ENCODE measurements around the gene AP1AR. TPM values are rescaled to one million over a fixed set of nuclear protein-coding genes. Genes with fewer than 3 reads are reported as not detected.
A peak's percentile ranks its signal among the peaks of the same experiment; 100 is the strongest.
"Not testable (repeated sequence)": the region's sequence is repeated elsewhere in the genome, so short reads cannot be mapped to it uniquely, and the experiment has no call there.

AP1AR gene
- total RNA-seq, 1 experiment from 2014 or later = 35.3 TPM

DNA sequence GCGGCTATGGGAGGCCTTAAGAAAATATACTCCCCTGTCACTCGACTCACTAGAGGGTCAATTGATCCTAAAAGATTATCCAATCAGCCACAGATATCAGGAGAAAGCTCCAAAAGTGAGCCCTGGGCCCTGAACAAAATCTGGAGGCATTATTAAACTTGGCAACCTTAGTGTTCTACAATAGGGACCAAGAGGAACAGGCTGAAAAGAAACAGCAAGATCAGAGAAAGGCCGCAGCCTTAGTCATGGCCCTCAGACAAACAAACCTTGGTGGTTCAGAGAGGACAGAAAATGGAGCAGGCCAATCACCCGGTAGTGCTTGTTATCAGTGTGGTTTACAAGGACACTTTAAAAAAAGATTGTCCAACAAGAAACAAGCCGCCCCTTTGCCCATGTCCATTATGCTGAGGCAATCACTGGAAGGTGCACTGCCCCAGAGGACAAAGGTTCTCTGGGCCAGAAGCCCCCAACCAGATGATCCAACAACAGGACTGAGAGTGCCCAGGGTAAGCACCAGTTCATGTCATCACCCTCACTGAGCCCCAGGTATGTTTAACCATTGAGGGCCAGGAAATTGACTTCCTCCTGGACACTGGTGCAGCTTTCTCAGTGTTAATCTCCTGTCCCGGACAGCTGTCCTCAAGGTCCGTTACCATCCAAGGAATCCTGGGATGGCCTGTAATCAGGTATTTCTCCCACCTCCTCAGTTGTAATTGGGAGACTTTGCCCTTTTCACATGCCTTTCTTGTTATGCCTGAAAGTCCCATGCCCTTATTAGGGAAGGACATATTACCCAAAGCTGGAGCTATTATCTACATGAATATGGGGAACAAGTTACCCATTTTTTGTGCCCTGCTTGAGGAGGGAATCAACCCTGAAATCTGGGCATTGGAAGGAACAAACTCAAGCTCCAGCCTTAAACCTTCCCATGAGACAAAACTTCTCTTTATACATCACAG, 23.2 kb upstream of the AP1AR start:
- not testable (repeated sequence) for H3K4me3 ChIP-seq; H3K4me1 ChIP-seq (replicated peaks); H3K27ac ChIP-seq; H3K9me3 ChIP-seq (replicated peaks); DNase-seq (ENCODE audit: low read depth in 1 of 2, low spot score in 2 of 2); H3K27me3 ChIP-seq (replicated peaks); H3K36me3 ChIP-seq

DNA sequence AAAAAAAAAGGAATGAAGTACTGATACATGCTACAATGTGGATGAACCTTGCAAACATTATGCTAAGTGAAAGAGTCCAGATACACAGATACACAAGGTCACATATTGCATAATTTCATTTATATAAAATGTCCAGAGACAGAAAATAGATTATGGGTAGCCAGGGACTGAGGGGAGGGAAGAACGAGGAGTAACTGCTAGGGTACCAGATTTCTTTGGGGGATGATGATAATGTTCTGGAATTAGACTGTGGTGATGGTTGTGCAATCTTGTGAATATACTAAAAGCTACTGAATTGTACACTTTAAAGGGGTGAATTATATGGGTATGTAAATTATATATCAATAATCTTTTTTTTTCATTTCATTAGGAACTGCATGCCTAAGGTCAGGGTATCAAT, 20.8 kb upstream of the AP1AR start:
- DNase-seq (ENCODE audit: low read depth in 1 of 2, low spot score in 2 of 2) = no peak
- H3K27me3 ChIP-seq (replicated peaks) = no peaks in the 10 kb centered on the region

DNA sequence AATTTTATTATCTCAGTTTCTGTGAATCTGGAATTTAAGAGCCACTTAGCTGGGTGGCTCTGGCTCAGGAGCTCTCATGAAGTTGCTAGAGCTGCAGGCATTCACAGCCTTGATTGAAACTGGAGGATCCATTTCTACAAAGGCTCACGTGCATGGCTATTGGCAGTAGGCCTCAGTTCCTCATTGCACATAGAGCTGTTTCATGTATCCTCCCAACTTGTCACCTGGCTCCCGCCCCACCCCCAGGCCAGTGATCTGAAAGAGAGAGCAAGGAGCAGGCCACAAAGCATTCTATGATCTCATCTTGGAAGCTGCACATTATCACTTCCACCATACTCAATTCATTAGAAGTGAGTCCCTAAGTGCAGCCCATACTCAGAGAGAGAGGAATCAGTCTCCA, 18.5 kb upstream of the AP1AR start:
- Histone ChIP-seq H3K4me1 (replicated peaks) (peaks cover 16% of the 10 kb centered on the region), H3K9me3 (replicated peaks) (no peaks in the 10 kb centered on the region), H3K4me3 (no peak overlapping the region), H3K36me3 (no peaks in the 10 kb centered on the region), H3K27me3 (replicated peaks) (no peaks in the 10 kb centered on the region), H3K27ac (no peak overlapping the region)
- no peak for DNase-seq (ENCODE audit: low read depth in 1 of 2, low spot score in 2 of 2)

More for the DNA sequence above, 20.8 kb upstream of the AP1AR start:
- Histone ChIP-seq H3K4me1 (replicated peaks) (peaks cover 16% of the 10 kb centered on the region), H3K4me3 (no peak overlapping the region), H3K27ac (no peak overlapping the region), H3K9me3 (replicated peaks) (no peaks in the 10 kb centered on the region), H3K36me3 (no peaks in the 10 kb centered on the region)

DNA sequence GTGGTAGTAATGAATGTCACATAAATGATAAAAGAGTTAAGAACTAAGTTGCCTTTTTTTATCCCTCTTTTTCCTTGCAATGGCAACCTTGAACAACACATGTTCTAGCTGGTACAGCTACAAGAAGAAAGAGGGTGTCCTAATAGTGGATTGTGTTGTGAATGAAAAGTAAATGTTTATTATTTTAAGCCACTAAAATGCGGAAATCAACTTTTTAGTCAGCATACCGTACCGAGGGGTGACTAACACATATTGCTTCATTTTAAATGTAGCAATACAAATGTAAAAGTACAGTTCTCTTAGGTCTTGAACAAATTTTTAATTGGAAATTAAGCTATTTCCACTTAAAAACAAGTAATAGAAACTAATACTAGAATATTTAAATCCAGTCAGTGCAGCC, 17.7 kb upstream of the AP1AR start:
- peak in 1 of 2 experiments; percentile 58 for DNase-seq (ENCODE audit: low read depth in 1 of 2, low spot score in 2 of 2)
- H3K4me3 ChIP-seq = no peak overlapping the region
- H3K9me3 ChIP-seq (replicated peaks) = no peaks in the 10 kb centered on the region
- H3K27ac ChIP-seq = peak overlapping the region; percentile 49
- H3K27me3 ChIP-seq (replicated peaks) = no peaks in the 10 kb centered on the region
- H3K4me1 ChIP-seq (replicated peaks) = peaks cover 16% of the 10 kb centered on the region
- H3K36me3 ChIP-seq = no peaks in the 10 kb centered on the region

DNA sequence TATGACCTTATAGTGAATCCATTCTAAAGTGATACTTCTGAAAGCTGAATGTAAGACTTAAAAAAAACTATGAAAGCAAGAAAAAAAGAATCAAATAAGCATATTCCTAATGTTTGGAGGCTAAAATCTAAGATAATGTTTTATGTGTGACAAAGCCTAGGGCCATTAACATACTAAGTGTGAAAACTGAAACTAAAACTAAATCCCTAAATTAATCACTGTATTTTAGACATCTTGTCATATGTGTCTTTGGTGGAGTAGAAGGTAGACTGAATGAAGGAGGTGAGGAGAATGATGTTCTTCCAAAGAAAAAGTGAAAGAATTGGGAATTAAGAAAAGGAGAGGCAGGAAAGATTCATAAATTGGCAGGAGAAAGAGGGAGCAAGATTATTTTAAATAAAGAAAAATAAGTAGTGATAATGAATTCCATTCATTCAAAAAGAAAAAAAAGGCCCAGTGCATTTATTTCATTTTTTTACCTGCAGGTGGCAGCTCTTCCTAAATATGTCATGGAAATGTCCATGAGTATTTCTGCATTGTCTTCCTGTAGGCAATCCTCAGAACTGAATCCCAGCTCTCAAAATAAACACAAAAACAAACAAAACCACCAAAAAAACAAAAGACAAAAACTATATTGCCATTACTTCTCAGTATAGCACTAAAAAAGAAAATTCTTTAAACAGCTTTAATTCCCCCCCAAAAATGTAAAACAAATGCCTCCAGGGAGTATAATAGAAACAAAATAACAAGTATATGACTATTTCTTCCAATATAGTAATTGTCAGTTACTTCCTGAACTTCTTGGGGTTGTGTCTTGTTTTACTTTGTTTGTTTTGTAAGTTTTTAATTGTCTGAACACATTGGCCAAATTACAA, 17.0 kb upstream of the AP1AR start:
- no peaks in the 10 kb centered on the region for H3K27me3 ChIP-seq (replicated peaks)
- H3K36me3 ChIP-seq = no peaks in the 10 kb centered on the region
- H3K9me3 ChIP-seq (replicated peaks) = no peaks in the 10 kb centered on the region
- H3K4me3 ChIP-seq = no peak overlapping the region
- H3K4me1 ChIP-seq (replicated peaks) = peaks cover 16% of the 10 kb centered on the region
- peak overlapping the region; percentile 49 for H3K27ac ChIP-seq
- peak in 1 of 2 experiments; percentile 68 for DNase-seq (ENCODE audit: low read depth in 1 of 2, low spot score in 2 of 2)

DNA sequence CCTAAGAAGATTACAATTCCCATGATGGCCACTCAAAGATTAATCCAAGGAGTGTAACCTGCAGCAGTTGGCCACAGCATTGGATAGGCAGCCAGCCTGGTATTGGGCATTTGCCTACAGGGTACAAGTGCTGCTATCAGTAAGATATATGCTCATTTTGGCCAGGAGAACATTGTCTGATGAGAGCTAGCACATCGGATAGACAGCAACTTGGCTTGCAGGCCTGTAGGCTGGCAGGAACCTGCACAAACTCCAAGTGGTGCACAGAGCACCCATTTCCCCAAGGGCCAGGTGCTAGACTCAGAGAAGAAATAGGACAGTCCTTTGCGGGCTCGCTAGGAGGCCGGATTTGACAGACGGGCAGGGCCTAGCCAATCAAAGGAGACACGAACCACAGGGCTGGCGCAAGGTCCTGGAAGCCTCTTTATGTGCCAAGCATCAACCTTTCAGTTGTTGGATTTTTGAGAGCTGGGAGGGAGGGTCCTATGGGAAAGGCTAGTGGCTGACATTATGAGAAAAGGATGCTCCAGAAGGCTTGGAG, 11.7 kb upstream of the AP1AR start:
- no peak overlapping the region for H3K27ac ChIP-seq
- H3K9me3 ChIP-seq (replicated peaks) = no peaks in the 10 kb centered on the region
- no peaks in the 10 kb centered on the region; the same call in 1 of the 2 replicates for H3K4me1 ChIP-seq (replicated peaks)
- no peak for DNase-seq (ENCODE audit: low read depth in 1 of 2, low spot score in 2 of 2)
- H3K27me3 ChIP-seq (replicated peaks) = no peaks in the 10 kb centered on the region
- no peaks in the 10 kb centered on the region for H3K36me3 ChIP-seq
- no peak overlapping the region for H3K4me3 ChIP-seq

DNA sequence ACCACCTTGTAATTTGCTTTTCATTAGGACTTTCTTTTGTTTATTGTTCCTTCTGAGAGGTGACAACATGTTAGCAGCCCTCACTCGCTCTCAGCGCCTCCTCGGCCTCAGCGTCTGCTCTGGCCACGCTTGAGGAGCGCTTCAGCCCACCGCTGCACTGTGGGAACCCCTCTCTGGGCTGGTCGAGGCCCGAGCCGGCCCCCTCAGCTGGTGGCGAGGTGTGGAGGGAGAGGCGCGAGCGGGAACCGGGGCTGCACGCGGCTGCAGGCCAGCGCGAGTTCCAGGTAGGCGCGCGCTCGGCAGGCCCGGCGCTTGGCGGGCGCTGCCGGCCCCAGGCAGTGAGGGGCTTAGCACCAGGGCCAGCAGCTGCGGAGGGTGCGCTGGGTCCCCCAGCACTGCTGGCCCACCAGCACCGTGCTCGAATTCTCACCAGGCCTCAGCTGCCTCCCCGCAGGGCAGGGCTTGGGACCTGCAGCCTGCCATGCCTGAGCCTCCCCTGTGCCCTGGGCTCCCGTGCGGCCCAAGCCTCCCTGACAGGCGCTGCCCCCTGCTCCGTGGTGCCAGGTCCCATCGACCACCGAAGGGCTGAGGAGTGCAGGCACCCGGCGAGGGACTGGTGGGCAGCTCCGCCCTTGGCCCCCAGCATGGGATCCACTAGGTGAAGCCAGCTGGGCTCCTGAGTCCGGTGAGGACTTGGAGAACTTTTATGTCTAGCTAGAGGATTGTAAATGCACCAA, 9.2 kb upstream of the AP1AR start:
- no peak overlapping the region for H3K4me3 ChIP-seq
- no peak for DNase-seq (ENCODE audit: low read depth in 1 of 2, low spot score in 2 of 2)
- H3K27ac ChIP-seq = no peak overlapping the region

DNA sequence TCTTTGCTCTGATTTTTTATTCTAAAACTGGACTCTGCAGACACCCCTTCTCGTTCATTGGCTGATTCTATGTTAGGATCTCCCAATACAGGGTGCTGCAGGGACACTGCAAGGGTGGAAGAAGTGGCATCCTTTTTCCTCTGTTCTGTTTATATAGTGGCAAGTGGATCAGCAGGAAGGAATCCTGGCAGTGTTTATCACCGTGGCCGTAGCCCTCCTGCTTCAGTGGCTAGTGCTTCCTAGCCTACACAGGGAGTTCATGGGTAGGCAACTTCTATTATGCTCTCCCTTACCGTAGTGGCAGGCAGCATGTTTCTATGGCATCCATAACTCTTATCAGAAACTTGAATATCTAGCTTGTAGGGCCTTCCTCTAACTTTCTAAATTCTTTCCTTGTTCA, 6.4 kb upstream of the AP1AR start:
- H3K36me3 ChIP-seq = no peaks in the 10 kb centered on the region
- no peaks in the 10 kb centered on the region for H3K27me3 ChIP-seq (replicated peaks)
- DNase-seq (ENCODE audit: low read depth in 1 of 2, low spot score in 2 of 2) = no peak
- no peak overlapping the region for H3K4me3 ChIP-seq
- peaks cover 1% of the 10 kb centered on the region for H3K4me1 ChIP-seq (replicated peaks)
- H3K27ac ChIP-seq = no peak overlapping the region
- no peaks in the 10 kb centered on the region for H3K9me3 ChIP-seq (replicated peaks)

More for the DNA sequence above, 9.2 kb upstream of the AP1AR start:
- no peaks in the 10 kb centered on the region for H3K9me3 ChIP-seq (replicated peaks)
- H3K27me3 ChIP-seq (replicated peaks) = no peaks in the 10 kb centered on the region
- no peaks in the 10 kb centered on the region for H3K36me3 ChIP-seq
- H3K4me1 ChIP-seq (replicated peaks) = no peaks in the 10 kb centered on the region

DNA sequence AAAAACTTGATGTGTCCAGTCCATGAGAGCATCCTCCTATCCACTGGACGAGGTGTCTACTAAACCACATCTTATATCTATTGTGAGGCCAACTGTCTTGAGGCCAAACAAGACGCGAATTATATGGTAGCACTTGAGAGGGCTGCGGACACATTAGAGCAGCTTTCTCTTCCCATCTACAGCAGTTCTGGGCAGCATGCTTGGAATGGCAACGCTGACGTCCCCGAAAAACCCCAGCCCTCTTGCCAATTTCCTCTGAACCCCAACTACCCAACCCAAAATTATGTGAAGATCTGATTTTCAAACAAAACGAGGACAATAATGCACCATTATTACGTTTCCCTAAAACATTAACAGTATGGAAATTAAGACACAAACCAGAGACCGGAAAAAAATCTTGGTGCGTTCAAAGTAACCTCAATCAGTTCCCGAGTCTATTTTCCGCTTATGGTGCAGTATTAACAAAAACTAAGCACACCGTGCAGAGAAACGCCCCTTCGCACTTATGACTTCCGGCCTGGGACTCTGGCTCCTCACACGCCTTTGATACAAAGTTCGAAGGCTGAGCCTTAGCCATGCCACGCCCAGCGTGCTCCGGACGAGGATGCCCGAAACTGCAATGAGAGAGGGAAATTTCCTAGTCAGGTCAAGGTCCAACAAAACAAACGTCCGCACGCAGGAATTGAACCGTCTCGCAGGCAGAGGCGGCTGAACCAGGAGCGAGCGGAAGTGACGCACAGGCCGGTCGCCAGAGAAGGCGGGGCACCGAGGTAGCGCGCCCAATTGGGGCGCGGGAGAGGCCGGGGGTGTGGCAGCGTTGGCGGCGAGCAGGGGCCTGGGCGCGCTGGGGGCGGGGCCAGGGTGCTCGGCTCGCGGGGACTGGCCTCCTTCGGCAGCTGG, 458 bp upstream of the AP1AR start:
- Histone ChIP-seq H3K9me3 (replicated peaks) (no peaks in the 10 kb centered on the region), H3K27me3 (replicated peaks) (no peaks in the 10 kb centered on the region), H3K4me3 (peak overlapping the region; percentile 84), H3K4me1 (replicated peaks) (peaks cover 12% of the 10 kb centered on the region), H3K36me3 (peaks cover 6% of the 10 kb centered on the region), H3K27ac (peak overlapping the region; percentile 64)
- DNase-seq (ENCODE audit: low read depth in 1 of 2, low spot score in 2 of 2) = peak; percentile 97

DNA sequence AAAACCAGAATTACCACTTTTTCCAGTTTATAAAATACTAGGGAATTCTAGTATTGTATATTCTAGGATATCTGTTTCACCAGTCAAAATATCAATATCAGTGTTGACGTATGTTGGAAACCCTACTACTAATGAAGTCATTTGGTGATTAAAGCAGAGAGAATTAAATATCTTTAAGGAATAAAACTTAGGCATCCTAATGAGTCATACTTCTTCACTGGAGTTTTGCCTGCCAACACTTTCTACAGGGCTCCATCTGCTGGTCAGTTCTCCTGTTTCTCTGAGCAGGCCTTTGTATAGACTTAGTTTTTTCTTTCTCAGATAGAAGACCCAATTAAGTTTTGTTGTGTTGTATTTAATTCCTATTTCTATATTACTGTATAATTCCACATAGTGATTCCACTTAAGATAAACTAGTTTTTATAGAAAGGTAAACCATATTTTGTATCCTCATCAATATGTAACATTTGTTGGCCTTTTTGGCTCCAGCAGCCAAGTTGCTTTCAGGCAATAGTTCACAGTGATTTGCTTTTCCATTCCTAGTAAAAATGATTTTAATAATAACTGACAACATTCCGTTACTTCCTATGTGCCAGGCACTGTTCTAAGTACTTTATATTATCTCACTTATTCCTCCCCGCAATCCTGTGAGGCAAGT, 3.5 kb downstream of the AP1AR start:
- no peak overlapping the region for H3K4me3 ChIP-seq
- H3K27me3 ChIP-seq (replicated peaks) = no peaks in the 10 kb centered on the region
- H3K27ac ChIP-seq = 0 out of 2 replicates have a peak overlapping the region, but pooled peaks have one; percentile 1
- peak; percentile 58 to 71 for DNase-seq (ENCODE audit: low read depth in 1 of 2, low spot score in 2 of 2)
- H3K9me3 ChIP-seq (replicated peaks) = no peaks in the 10 kb centered on the region
- peaks cover 12% of the 10 kb centered on the region for H3K4me1 ChIP-seq (replicated peaks)
- H3K36me3 ChIP-seq = peaks cover 6% of the 10 kb centered on the region

DNA sequence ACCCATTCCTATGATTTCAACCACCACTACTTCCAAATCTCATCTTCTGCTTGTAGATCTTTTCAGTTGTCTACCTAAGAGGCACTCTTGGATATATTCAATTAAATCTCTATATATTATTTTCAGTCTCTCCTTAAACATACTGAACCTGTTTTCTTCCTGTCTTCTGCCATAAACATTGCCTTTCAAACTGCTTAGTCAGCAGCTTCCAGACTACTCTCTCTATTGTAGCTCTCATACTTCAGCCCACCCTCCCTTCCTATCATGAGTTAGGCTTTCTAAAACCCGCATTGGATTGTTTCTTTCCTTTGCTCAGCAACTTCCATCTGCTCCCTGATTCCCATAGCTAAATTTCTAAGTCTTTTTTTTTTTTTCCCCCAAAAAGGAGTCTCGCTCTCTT, 4.5 kb downstream of the AP1AR start:
- Histone ChIP-seq H3K4me3 (no peak overlapping the region), H3K27ac (no peak overlapping the region), H3K9me3 (replicated peaks) (no peaks in the 10 kb centered on the region), H3K27me3 (replicated peaks) (no peaks in the 10 kb centered on the region), H3K4me1 (replicated peaks) (peaks cover 7% of the 10 kb centered on the region), H3K36me3 (peaks cover 6% of the 10 kb centered on the region)
- no peak for DNase-seq (ENCODE audit: low read depth in 1 of 2, low spot score in 2 of 2)

DNA sequence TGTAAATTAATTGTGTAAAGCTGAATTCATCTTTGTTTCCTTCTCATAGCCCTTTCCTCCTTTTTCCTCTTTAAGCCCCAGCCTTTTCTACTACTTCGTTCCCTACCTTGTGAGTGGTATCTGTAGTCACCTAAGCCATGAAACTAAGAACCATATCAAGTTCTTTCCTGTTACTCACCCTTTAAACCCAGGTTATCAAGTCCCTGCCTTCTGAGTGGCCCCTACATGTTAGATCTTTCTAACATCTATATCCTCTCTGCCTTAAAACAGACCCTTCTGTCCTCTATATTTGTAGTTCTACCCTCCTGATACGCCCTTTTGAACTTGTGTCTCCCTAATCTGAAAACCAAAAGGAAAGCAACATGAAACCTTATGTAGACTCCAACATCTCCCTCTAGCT, 7.2 kb downstream of the AP1AR start:
- Histone ChIP-seq H3K27ac (no peak overlapping the region), H3K4me1 (replicated peaks) (peaks cover 7% of the 10 kb centered on the region), H3K4me3 (no peak overlapping the region), H3K36me3 (no peaks in the 10 kb centered on the region), H3K9me3 (replicated peaks) (no peaks in the 10 kb centered on the region), H3K27me3 (replicated peaks) (no peaks in the 10 kb centered on the region)
- DNase-seq (ENCODE audit: low read depth in 1 of 2, low spot score in 2 of 2) = no peak

Measured in SJSA1 (cell line).